Measurements from ENCODE around the gene RPS29. TPM values are rescaled to one million over a fixed set of nuclear protein-coding genes. Genes with fewer than 3 reads are reported as not detected.

RPS29 gene
- total and polyA plus RNA-seq, 3 donors from 2014 or later: 1,765 to 3,974 (median 2,556) TPM

- Histone ChIP-seq H3K4me1 (peaks cover 25% of the 10 kb centered on the region), H3K36me3 (ENCODE audit: low read depth, missing control alignments) (no peaks in the 10 kb centered on the region), H3K27ac (peak overlapping the region; percentile 31 to 42), H3K4me3 (peak overlapping the region in 1 of 2 donors; percentile 8), H3K9me3 (no peaks in the 10 kb centered on the region), H3K27me3 (no peaks in the 10 kb centered on the region)
- intact Hi-C loops (cut with DNase I; ENCODE audit: low total_unique reads): no loop called here
- 61 to 62% methylated on average over 6 of the region's 6 CpGs for WGBS, 2 donors
- TF ChIP-seq CTCF (IDR thresholded peaks at IDR 0.05): no peak
- no peak for TF ChIP-seq POLR2A (IDR thresholded peaks at IDR 0.05)
- DNase-seq: no peak
Observed at GRCh38 chr14:49623941-49624839, 38.0 kb upstream of the RPS29 start.

GRCh38 chr14:49623387-49623786 is 37.2 kb upstream of the RPS29 start:
- peak overlapping the region; percentile 31 to 42 for H3K27ac ChIP-seq
- intact Hi-C loops (cut with DNase I; ENCODE audit: low total_unique reads): no loop called here
- peak overlapping the region in 1 of 2 donors; percentile 8 for H3K4me3 ChIP-seq

DNA sequence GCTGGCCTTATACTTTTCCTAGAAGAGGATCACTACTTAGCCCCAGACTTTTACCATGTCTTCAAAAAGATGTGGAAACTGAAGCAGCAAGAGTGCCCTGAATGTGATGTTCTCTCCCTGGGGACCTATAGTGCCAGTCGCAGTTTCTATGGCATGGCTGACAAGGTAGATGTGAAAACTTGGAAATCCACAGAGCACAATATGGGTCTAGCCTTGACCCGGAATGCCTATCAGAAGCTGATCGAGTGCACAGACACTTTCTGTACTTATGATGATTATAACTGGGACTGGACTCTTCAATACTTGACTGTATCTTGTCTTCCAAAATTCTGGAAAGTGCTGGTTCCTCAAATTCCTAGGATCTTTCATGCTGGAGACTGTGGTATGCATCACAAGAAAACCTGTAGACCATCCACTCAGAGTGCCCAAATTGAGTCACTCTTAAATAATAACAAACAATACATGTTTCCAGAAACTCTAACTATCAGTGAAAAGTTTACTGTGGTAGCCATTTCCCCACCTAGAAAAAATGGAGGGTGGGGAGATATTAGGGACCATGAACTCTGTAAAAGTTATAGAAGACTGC is 35.9 kb upstream of the RPS29 start:
- Histone ChIP-seq H3K4me3 (peak overlapping the region; percentile 92 to 93), H3K4me1 (peaks cover 25% of the 10 kb centered on the region), H3K27me3 (no peaks in the 10 kb centered on the region), H3K36me3 (ENCODE audit: low read depth, missing control alignments) (no peaks in the 10 kb centered on the region), H3K27ac (peak overlapping the region; percentile 71 to 94), H3K9me3 (no peaks in the 10 kb centered on the region)
- 20 to 25% methylated on average over 3 of the region's 3 CpGs for WGBS, 2 donors
- intact Hi-C loops (cut with DNase I; ENCODE audit: low total_unique reads): no loop called here
- DNase-seq: no peak
- TF ChIP-seq CTCF (IDR thresholded peaks at IDR 0.05): no peak
- no peak for TF ChIP-seq POLR2A (IDR thresholded peaks at IDR 0.05)

More at GRCh38 chr14:49623387-49623786, 37.2 kb upstream of the RPS29 start:
- no peaks in the 10 kb centered on the region for H3K27me3 ChIP-seq
- no peaks in the 10 kb centered on the region for H3K36me3 ChIP-seq (ENCODE audit: low read depth, missing control alignments)
- H3K4me1 ChIP-seq: peaks cover 25% of the 10 kb centered on the region
- TF ChIP-seq CTCF (IDR thresholded peaks at IDR 0.05) (no peak), POLR2A (IDR thresholded peaks at IDR 0.05) (no peak)
- no peaks in the 10 kb centered on the region for H3K9me3 ChIP-seq
- 34 to 46% methylated on average over 3 of the region's 3 CpGs for WGBS, 2 donors
- DNase-seq: no peak

- Histone ChIP-seq H3K9me3 (no peaks in the 10 kb centered on the region), H3K27ac (peak overlapping the region; percentile 71 to 94), H3K36me3 (ENCODE audit: low read depth, missing control alignments) (no peaks in the 10 kb centered on the region), H3K27me3 (no peaks in the 10 kb centered on the region), H3K4me3 (peak overlapping the region; percentile 92 to 93), H3K4me1 (peaks cover 25% of the 10 kb centered on the region)
- TF ChIP-seq CTCF (IDR thresholded peaks at IDR 0.05) (no peak), POLR2A (IDR thresholded peaks at IDR 0.05) (no peak)
- intact Hi-C loops (cut with DNase I; ENCODE audit: low total_unique reads): no loop called here
- WGBS, 2 donors: 2 to 19% methylated on average over 8 to 65 of the region's 65 CpGs
- DNase-seq: peak; percentile 64
Observed at GRCh38 chr14:49621114-49621881, 35.1 kb upstream of the RPS29 start.
